ENCODE results near the gene ERFE. TPM values are rescaled to one million over a fixed set of nuclear protein-coding genes. Genes with fewer than 3 reads are reported as not detected.

ERFE gene
- total RNA-seq, 2 donors from 2014 or later = 1.3 to 1.5 TPM

GRCh38 chr2:238130696-238131628 lies 27.8 kb upstream of the ERFE start:
- TF ChIP-seq, protein P1, sequence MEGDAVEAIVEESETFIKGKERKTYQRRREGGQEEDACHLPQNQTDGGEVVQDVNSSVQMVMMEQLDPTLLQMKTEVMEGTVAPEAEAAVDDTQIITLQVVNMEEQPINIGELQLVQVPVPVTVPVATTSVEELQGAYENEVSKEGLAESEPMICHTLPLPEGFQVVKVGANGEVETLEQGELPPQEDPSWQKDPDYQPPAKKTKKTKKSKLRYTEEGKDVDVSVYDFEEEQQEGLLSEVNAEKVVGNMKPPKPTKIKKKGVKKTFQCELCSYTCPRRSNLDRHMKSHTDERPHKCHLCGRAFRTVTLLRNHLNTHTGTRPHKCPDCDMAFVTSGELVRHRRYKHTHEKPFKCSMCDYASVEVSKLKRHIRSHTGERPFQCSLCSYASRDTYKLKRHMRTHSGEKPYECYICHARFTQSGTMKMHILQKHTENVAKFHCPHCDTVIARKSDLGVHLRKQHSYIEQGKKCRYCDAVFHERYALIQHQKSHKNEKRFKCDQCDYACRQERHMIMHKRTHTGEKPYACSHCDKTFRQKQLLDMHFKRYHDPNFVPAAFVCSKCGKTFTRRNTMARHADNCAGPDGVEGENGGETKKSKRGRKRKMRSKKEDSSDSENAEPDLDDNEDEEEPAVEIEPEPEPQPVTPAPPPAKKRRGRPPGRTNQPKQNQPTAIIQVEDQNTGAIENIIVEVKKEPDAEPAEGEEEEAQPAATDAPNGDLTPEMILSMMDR (IDR thresholded peaks at IDR 0.05) = no peak
- H3K4me3 ChIP-seq = no peak overlapping the region

GRCh38 chr2:238131761-238132462 lies 26.9 kb upstream of the ERFE start:
- Histone ChIP-seq H3K4me1 (ENCODE audit: control insufficient read depth in 1 of 2, low read depth in 2 of 2) (peaks cover 0 to 12% of the 10 kb centered on the region in 2 donors), H3K27me3 (replicated peaks; ENCODE audit: insufficient read depth) (no peaks in the 10 kb centered on the region), H3K4me3 (no peak overlapping the region), H3K27ac (no peak overlapping the region), H3K36me3 (no peaks in the 10 kb centered on the region), H3K9me3 (no peaks in the 10 kb centered on the region)
- TF ChIP-seq, protein P1 (IDR thresholded peaks at IDR 0.05) = no peak
- no peak for DNase-seq (ENCODE audit: low spot score)
- no peak for ATAC-seq (ENCODE audit: insufficient number of reproducible peaks, low FRiP score, low read depth)

More at GRCh38 chr2:238130696-238131628, 27.8 kb upstream of the ERFE start:
- Histone ChIP-seq H3K27ac (no peak overlapping the region), H3K27me3 (replicated peaks; ENCODE audit: insufficient read depth) (no peaks in the 10 kb centered on the region), H3K4me1 (ENCODE audit: control insufficient read depth in 1 of 2, low read depth in 2 of 2) (peaks cover 0 to 13% of the 10 kb centered on the region in 2 donors), H3K9me3 (no peaks in the 10 kb centered on the region), H3K36me3 (no peaks in the 10 kb centered on the region)
- no peak for DNase-seq (ENCODE audit: low spot score)
- no peak for ATAC-seq (ENCODE audit: insufficient number of reproducible peaks, low FRiP score, low read depth)

DNA sequence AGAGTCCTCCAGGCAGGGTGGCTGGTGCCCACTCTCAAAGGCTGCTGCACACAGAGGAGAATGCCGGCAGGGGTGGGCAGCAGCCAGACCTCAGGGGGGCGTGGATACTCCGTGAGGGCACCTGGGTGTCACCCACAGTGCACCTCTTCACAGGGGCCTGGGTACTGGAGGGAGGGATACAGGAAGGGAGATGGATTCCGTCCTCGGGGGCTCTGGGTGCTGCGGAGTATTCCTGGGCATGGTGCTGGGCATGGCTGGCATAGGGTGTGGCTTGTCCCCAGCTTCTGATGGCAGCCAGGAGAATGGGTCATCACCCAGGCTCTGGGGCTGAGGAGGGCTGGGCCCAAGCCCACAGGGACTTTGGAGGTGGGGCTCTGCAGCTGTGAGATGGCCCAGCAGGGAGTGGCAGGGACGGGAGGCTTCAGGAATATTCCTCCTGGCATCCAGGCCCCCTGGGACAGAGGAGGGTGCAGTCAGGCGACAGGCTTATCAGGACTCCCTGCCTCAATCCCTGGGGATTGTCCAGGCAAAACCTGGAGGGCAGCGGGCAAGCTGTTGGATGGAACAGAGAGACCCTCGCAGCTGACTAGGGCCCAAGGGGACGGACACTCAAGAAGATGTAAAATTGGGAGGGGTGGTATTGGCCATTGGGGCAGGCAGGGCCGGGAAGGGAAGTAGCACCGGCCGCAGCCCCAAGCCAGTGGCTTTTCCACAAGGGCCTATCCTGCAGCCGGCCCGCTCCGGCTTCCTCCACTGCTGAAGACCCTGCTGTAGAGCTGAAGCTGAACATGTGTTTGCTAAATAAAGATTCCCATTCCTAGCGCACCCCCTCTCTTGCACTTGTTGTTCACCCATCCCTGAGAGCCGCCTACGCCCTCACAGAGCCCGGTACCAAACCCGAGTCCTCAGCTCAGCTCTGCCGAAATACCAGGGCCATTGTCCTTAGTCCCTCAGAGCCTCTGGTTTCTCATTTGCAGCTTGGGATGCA lies 26.0 kb upstream of the ERFE start:
- DNase-seq (ENCODE audit: low spot score) = no peak
- no peak for ATAC-seq (ENCODE audit: insufficient number of reproducible peaks, low FRiP score, low read depth)
- no peak overlapping the region for H3K4me3 ChIP-seq
- no peaks in the 10 kb centered on the region for H3K27me3 ChIP-seq (replicated peaks; ENCODE audit: insufficient read depth)
- H3K36me3 ChIP-seq = no peaks in the 10 kb centered on the region
- H3K27ac ChIP-seq = no peak overlapping the region
- peaks cover 3 to 6% of the 10 kb centered on the region in 2 donors for H3K4me1 ChIP-seq (ENCODE audit: control insufficient read depth in 1 of 2, low read depth in 2 of 2)
- TF ChIP-seq, protein P1 (IDR thresholded peaks at IDR 0.05) = no peak
- H3K9me3 ChIP-seq = no peaks in the 10 kb centered on the region

- Histone ChIP-seq H3K27ac (no peak overlapping the region), H3K36me3 (no peaks in the 10 kb centered on the region), H3K4me3 (no peak overlapping the region), H3K4me1 (ENCODE audit: control insufficient read depth in 1 of 2, low read depth in 2 of 2) (peaks cover 10 to 13% of the 10 kb centered on the region in 2 donors), H3K9me3 (no peaks in the 10 kb centered on the region), H3K27me3 (replicated peaks; ENCODE audit: insufficient read depth) (no peaks in the 10 kb centered on the region)
- no peak for ATAC-seq (ENCODE audit: insufficient number of reproducible peaks, low FRiP score, low read depth)
- DNase-seq (ENCODE audit: low spot score) = no peak
- TF ChIP-seq, protein P1 (IDR thresholded peaks at IDR 0.05) = no peak
Measured at GRCh38 chr2:238133499-238134392, 25.0 kb upstream of the ERFE start.
